Stimulated activated CD4-positive, alpha-beta T cell treated with anti-CD3 and anti-CD28 coated beads, Interleukin-1b, Interleukin-23, amount 100 ng/mL, for 1 hour (primary cell): ENCODE data around the gene ATP13A3.

Experiments
- DNase-seq, 2 donors: peaks; one replicate each; pipeline ENCODE4 v3.0.0-alpha.2; 2020; ENCODE audit warnings: low read depth in 2 of 2

ATP13A3 gene

DNA sequence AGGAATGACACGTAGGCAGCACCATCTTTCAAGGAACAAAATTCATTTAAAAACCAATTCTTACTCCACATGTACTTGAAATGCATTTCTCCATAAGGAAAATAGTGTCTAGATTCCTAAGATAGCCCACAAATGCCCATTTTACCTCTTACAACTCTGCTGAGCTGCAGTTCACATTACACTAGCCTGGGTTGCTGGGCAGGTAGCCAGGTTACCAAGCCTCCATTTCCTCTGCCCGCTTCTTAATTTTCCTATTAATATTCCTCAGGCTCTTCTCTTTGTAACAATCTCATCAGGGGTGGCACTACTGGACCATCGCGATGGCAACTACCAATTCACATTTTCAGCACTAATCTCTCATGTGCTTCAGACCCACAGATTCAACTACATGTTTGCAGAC is 10.8 kb downstream of the ATP13A3 start:
- DNase-seq = no peak

GRCh38 chr3:194475138-194475932 is 11.5 kb downstream of the ATP13A3 start:
- no peak for DNase-seq

- no peak for DNase-seq
Observed at GRCh38 chr3:194474675-194475074, 12.1 kb downstream of the ATP13A3 start.

DNA sequence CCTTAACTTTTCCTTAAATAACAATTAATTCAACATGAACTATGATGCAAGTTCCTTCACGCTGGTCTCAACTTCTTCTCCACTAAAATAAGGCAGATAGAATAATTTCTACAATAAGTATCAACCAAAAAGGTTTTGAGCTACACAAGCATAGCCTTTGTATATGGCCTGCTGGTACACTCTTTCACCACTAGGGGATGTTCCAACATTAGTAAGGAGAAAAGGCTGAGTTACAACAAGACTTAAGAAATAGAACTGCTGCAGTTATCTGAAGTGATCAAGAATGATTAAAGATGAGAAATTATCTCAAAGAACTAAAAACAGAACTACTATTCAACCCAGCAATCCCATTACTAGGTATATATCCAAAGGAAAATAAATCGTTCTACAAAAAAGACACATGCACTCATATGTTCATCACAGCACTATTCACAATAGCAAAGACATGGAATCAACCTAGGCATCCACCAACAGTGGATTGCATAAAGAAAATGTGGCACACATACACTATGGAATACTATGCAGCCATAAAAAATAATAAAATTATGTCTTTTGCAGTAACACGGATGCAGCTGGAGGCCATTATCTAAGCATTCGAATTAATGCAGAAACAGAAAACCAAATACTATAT is 14.4 kb downstream of the ATP13A3 start:
- no peak for DNase-seq

DNA sequence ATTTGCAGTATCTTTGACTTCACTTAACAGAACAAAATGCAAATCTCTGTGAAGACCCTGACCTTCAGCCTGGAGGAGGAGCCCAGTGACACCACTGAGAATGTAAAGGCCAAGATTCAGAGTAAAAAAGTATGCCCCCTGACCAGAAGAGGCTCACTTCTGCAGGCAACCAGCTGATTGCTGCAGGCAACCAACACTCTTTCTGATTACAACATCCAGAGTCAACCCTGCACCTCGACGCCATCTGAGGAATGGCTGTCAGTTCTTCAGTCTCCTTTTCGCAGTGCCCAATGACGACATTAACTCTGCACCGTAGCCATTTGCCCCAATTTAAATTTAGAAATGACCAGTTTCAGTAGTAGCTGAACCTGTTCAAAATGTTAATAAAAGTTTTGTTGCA is 14.9 kb downstream of the ATP13A3 start:
- DNase-seq = no peak

DNA sequence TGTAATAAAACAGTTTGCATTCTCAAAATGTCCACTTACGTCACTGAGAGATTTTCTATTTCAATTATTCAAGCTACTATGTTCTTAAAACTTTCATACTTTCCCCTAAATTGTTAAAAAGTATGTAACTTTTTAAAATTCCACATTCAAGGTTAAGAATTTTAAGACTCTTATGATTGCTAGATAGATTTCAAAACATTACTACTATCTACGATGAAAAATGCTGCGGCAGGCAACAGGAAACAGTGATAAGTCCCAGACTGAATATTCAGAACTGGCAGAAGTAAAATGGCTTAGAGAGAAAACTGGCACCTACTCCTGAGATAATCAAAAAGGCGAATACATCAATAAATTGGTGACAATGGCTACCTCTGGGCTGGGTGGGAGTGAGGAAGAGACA is 16.2 kb downstream of the ATP13A3 start:
- no peak for DNase-seq

DNA sequence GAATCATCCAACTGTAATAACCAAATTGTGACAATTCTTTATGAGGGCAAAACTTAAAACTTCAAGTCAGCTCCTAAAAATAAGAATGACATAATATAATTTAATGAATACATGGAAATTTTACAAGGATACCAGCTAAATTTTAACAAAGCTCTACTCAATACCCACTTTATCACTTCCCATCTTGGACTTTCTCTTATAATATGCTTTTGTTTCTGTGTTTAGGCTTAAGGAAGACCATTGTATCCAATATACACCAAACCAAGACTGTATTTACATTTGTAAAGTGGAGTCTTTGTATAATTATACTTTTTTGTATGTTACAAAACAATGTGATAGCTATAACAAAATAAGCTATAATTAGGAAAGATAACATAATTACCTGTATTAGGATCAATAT is 16.8 kb downstream of the ATP13A3 start:
- no peak for DNase-seq

DNA sequence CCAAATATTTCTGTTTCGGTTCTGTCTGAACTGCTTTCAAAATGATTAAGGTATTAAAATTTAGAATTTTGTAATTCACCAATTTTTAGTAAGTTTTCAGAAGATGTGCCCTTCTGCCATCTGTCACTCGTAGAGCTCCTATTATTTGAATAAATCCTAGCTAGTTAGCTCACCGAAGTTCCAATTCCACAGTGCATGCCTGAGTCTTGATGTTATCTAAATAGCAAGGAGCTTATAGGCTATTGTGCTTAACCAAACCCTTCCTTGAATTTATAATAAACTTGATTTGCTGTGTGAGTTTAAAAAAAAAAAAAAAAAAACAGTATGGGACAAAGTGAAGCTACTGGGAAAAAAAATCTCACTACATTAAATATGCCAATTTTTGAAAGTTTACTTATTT is 18.7 kb downstream of the ATP13A3 start:
- DNase-seq = no peak

GRCh38 chr3:194466761-194467356 is 19.9 kb downstream of the ATP13A3 start:
- DNase-seq = no peak

DNA sequence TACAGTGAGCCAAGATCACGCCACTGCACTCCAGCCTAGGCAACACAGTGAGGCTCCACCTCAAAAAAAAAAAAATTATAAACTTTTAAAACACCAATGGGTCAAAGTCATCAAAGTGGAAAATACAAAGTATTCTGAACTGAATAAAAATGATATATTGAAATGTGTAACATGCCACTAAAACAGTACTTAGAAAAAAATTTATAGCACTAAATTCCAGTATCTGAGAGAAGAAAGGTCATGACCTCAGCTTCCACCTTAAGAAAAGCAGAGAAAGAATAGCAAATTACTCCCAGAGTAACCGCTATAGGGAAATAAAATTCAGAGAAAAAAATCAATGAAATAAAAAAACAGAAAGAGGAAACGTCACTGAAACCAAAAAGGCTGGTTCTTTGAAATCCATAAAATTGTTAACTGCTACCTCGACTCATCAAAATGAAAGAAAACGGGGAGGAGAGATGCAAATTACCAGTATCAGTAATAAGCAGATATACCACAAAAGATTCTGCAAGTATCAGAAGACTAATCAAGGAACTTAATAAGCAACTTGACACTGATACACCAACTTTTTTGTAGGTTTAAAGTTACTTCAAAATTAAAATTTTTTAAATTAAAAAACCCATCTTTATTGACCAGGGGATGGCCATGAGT is 20.8 kb downstream of the ATP13A3 start:
- no peak for DNase-seq

GRCh38 chr3:194465246-194465645 is 21.6 kb downstream of the ATP13A3 start:
- DNase-seq = no peak

GRCh38 chr3:194464692-194465091 is 22.1 kb downstream of the ATP13A3 start:
- no peak for DNase-seq

DNA sequence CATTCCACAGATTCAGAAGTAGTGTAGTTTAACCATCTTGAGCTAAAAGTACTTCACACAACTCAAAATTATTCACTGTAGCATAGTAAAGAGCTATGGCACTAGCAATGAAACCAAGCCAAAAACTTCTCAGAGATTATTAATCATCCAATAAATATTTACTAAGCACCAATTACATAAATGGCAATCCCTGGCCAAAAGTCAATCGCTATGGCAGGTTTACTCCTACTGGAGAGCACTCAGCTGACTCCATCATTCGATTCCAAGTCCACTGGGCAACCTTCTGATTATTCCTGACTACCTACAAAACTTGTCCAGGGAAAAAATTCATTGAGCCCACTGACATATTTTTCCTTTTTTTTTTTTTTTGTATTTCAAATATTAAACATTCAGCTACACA is 23.9 kb downstream of the ATP13A3 start:
- no peak for DNase-seq

DNA sequence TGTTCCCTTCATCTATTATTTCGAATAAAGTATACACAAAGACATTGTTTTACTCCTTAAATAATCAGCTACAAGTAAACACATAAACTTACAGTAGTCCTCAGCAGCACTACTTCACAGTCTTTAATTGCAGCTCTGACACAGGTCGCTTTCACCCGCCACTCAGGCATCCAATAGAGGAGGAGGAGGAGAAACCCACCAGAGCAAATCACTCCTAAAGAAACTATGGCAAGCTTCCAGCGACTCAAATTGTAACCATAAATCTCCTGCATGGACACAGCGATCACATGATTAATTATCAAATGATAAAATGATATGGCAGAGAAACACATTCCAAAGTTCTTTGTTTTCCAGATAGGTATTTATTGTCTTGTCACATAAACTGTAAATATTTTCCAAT is 26.2 kb downstream of the ATP13A3 start:
- DNase-seq = no peak

- DNase-seq = no peak
Observed at GRCh38 chr3:194458131-194458530, 28.7 kb downstream of the ATP13A3 start.

GRCh38 chr3:194455481-194455880 is 31.3 kb downstream of the ATP13A3 start:
- DNase-seq = no peak

GRCh38 chr3:194450341-194450740 is 36.5 kb downstream of the ATP13A3 start:
- no peak for DNase-seq

- no peak for DNase-seq
Observed at GRCh38 chr3:194449913-194450312, 36.9 kb downstream of the ATP13A3 start.

- DNase-seq = no peak
Observed at GRCh38 chr3:194447657-194448056, 39.1 kb downstream of the ATP13A3 start.

GRCh38 chr3:194447161-194447560 is 39.6 kb downstream of the ATP13A3 start:
- no peak for DNase-seq

- no peak for DNase-seq
Observed at GRCh38 chr3:194446754-194447153, 40.0 kb downstream of the ATP13A3 start.

- no peak for DNase-seq
Observed at GRCh38 chr3:194446172-194446571, 40.6 kb downstream of the ATP13A3 start.

DNA sequence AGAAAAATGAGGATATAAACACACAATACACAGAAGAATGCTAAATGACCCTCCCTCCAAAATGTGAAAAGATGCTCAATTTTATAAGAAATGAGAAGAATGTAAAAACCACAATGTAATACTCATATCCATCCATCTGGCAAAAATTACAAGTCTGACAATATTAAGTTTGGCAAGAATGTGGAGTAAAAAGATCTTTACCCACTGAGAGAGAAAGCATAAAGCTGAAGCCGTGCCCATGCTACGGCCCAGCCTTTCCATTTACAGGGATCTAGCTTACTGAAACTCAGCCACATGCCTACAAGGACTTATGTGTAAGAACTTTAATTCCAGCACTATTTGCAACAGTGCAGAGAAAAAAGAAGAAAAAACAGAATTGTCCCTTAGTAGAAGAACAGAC is 42.9 kb downstream of the ATP13A3 start:
- DNase-seq = no peak
